GDM1 (cell line): Measurements from ENCODE around the gene CLK2.
"Not testable (repeated sequence)": the region's sequence is repeated elsewhere in the genome, so short reads cannot be mapped to it uniquely, and the experiment has no call there.

Source experiments
- DNase-seq: peaks from one replicate; lab custom pipeline; 2025; lab: John Stamatoyannopoulos, UW

Gene CLK2

DNA sequence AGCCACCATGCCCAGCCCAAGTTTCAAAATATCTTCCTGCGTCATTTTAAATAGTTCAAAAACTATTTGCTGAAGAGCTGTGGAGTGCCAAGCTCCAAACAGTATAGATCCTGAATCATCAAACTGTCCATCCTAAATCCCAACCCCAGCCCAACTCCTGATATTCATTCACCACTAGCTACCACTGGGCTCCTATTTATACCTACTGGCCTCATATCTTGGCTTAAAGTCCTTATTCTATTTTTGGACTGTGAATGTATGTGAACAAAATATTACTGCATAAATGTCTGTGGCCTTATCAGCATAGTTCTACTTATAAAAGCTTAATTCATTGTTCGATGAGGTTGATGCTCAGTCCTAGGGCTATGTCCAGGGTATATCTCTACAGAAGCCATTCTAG is 5.9 kb downstream of the CLK2 start:
- DNase-seq = no peak

DNA sequence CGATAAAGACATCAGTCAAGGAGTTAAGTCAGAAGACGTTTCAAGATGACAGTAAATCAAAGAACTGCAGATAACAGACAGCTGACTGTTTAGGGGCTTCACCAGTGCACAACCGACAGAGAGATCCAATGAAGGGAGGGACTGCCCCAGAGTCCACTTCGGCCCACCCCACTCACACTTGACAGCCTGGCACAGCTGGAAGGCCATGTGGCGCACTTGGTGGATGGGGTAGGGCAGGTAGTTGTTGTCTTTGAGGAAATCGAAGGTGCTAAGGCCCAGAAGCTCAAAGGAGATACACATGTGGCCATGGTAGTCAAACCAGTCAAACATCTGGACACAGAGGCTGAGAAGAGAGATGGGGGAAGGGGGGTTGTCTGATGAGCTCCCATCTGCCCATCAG is 6.8 kb downstream of the CLK2 start:
- no peak for DNase-seq

- DNase-seq = no peak
Observed at GRCh38 chr1:155263067-155263466, 10.2 kb downstream of the CLK2 start.

GRCh38 chr1:155261852-155262673 is 11.2 kb downstream of the CLK2 start, which contains the start of gene SCAMP3:
TSS of gene SCAMP3 (minus strand) at chr1:155262360. CDS start at chr1:155262151, 209 bp downstream.
- DNase-seq = peak; percentile 90

DNA sequence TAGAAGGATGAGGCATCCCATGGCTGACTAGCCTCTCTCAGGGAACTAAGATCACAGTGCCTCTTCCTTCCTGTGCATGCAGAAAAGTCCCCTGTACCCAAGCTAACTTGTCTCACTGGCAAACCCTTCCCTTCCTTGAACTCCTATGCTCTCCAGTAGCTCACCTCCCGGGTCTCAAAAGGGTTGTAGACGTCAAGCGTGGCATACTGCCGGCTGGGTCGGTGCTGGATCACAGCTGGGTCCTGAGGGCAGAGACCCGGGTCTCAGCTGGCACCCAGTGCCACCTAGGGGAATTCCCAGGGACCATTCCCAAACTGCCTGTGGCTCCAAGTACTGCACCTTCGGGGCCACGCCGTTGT is 11.8 kb downstream of the CLK2 start:
- DNase-seq = no peak

GRCh38 chr1:155260276-155260675 is 13.0 kb downstream of the CLK2 start:
- DNase-seq = no peak

GRCh38 chr1:155256058-155256852 is 17.0 kb downstream of the CLK2 start:
- no peak for DNase-seq

DNA sequence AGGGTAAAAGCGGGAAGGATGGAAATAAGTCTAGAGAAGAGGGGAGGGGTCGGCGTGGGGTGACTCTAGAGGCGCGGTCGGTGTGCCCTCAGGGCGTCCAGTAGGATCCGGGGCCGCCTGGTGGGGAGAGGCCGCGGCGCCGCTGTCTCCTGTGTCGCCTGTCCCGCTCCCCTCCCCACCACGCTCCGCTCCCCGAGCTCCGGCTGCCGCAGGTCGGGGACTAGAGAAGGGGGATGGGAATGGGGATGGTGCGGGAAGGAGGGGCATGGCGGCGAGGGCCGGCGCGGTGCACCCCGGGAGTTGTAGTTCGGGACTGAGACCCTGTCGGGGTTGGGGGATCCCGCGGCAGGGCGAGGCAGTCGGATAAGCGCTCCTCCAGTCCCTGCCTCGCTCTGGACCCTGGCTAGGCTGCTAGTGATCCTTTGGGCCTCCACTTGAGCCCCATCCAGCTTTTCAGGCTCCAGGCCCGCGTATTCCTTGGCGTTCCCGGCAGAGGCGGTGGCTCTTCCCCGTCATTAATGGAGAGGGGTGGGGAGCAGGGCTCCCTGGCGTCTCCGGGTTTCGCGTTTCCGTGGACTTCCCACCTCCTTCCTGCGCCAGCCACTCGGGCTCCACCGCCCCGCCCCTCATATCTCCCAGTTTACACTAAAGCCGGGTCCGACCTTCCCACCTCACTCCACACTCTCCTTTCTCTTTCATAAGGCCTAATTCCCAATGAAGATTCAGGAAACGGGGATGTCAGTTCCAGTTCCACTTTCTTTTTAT is 17.9 kb downstream of the CLK2 start, which contains the start of gene ENTREP3:
TSS of gene ENTREP3 (minus strand) at position 241 of the 765 bp plus-strand sequence. CDS start 606 bp downstream, outside the sequence.
- DNase-seq = peak; percentile 66

- DNase-seq = no peak
Observed at GRCh38 chr1:155254714-155255242, 18.5 kb downstream of the CLK2 start.

DNA sequence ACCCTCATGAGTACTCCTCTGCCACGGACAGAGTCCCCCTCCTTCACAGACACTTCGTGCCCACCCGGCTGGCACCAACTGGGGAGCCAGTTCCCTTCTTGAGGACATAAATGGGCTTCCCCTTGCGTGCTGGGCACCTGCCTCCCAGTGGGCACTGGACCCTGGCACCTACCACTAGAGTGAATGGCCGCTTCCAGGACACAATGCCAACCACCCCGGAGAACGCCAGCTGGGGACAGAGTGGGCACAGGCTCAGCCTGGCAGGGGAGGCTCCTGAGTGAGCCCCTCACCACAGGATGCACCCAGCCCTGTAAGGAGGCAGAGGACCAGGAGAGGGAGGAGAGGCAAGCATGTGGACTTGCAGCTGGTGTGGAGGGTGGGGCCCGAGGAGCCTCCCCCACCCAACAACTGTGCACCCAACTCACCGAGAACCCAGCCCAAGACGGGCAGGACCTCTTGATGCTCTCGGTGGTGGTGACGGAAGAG is 19.0 kb downstream of the CLK2 start:
- DNase-seq = no peak

- no peak for DNase-seq
Observed at GRCh38 chr1:155253797-155254196, 19.5 kb downstream of the CLK2 start.

- no peak for DNase-seq
Observed at GRCh38 chr1:155253208-155253607, 20.1 kb downstream of the CLK2 start.

DNA sequence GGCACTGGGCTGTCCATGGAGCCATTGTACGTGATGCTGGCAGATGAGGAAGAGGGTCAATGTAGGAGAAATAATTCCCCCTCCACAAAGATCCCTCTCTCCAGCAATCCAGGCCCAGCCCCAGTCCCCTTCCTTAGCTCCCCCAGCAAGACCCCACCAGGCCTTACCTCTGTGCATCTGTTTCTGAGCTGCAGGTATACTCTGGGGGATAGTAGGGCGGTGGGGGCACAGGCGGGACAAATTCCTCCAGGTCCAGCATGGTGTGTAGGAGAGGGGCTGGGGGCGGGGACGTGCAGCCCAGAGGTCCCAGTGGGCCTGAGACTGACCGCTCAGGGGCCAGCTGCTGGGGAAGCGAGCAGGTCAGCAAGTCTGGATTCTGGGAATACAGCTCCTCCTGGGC is 21.7 kb downstream of the CLK2 start:
- DNase-seq = no peak

DNA sequence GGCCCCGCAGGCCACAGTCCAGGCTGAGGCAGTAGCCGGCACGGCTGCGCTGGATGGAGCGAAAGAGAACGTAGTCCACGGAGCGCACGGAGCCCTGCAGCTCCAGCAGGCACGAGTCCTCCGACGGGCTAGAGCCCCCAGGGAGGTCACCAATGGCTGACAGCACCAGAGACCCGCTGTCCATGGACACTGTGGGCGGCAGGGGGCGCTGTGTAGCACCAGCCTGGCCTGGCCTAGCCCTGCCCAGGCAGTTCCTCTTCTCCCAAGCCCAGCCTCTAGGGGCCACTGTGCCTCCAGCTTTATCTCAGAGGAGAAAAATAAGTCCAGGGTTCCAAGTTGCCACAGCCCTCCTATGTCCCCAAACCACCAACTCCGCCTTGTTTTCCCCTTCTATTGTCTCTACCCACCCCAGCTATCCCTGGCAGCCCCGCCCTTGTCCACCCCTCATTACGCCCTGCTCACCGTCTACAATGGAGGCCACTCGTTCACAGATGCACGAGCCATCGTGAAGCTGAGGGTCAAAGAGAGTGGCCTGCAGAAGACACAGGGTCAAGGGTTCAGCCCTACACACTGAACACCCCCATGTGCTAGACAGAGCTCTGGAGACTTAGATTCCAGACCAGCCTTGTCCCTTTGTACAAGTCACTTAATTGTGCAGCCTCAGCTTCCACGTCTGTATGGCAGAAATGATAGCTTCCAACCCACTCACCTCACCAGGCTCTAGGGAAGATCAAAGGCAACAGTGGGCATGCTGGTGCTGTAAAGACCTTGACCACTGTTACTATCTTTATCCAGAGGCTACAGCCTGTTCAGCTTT is 22.5 kb downstream of the CLK2 start:
- DNase-seq = peak; percentile 85

- DNase-seq = no peak
Observed at GRCh38 chr1:155250246-155250632, 23.1 kb downstream of the CLK2 start.

- no peak for DNase-seq
Observed at GRCh38 chr1:155247667-155248553, 25.4 kb downstream of the CLK2 start.

- DNase-seq = not testable (repeated sequence)
Observed at GRCh38 chr1:155246796-155247195, 26.5 kb downstream of the CLK2 start.

DNA sequence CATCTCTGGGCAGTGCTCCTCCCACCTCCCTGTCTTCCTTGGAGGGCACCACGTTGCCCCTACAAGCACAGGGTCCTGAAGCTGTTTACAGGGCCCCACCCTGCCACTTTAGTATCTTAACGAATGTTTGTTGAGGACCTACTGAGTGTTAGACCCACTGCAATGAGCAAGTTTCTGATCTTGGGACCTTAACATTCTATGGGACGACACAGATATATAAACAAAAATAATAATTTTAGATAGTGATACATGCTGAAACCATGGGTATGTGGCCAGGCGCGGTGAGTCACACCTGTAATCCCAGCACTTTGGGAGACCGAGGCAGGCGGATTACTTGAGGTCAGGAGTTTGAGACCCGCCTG is 28.2 kb downstream of the CLK2 start:
- DNase-seq = no peak

GRCh38 chr1:155244368-155245162 is 28.7 kb downstream of the CLK2 start:
- DNase-seq = peak; percentile 96
